Measurements from ENCODE around the gene HTR4. TPM values are rescaled to one million over a fixed set of nuclear protein-coding genes. Genes with fewer than 3 reads are reported as not detected.

Gene HTR4
- total RNA-seq, 1 experiment from 2014 or later, result not detected

DNA sequence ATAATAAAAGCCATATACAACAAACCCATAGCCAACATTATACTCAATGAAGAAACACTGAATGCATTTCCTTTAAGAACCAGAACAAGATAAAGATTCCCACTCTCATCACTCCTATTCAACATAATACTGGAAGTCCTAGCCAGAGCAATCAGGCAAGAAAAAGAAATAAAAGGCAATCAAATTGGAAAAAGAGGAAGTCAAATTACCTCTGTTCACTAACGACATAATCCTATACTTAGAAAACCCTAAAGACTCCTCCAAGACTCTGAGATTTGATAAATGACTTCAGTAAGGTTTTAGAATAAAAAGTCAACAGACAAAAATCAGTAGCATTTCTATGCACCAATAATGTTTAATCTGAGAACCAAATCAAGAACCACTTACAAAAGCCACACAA lies 36.6 kb upstream of the HTR4 start:
- Histone ChIP-seq H2AK5ac (ENCODE audit: insufficient read length, low read length) (no peak overlapping the region), H3K14ac (ENCODE audit: insufficient read depth, low read length) (no peak overlapping the region), H2BK120ac (ENCODE audit: low read depth, low read length, poor library complexity, severe bottlenecking) (no peak overlapping the region), H3K23me2 (ENCODE audit: insufficient read length, low read depth, low read length, poor library complexity, severe bottlenecking) (no peaks in the 10 kb centered on the region), H4K91ac (ENCODE audit: insufficient read length, low read depth, low read length) (no peak overlapping the region), H3K79me1 (ENCODE audit: insufficient read depth, low read depth, low read length, poor library complexity, severe bottlenecking) (no peaks in the 10 kb centered on the region), H4K5ac (ENCODE audit: insufficient read length, low read depth, low read length) (no peak overlapping the region), H3K18ac (ENCODE audit: insufficient read length, low read depth, low read length) (no peak overlapping the region), H3T11ph (ENCODE audit: low read length) (no peak overlapping the region), H2AFZ (ENCODE audit: low read length) (no peak overlapping the region), H3K23ac (ENCODE audit: insufficient read length, low read depth, low read length) (no peak overlapping the region), H3K9me3 (ENCODE audit: control insufficient read depth, low read depth, low read length) (no peaks in the 10 kb centered on the region), H3K4ac (ENCODE audit: low read depth, low read length) (no peak overlapping the region), H2BK5ac (ENCODE audit: insufficient read length, low read length) (no peak overlapping the region), H2BK15ac (ENCODE audit: low read depth, low read length) (no peak overlapping the region), H4K8ac (replicated peaks; ENCODE audit: insufficient read length, low read depth, low read length) (no peak overlapping the region), H3K4me2 (ENCODE audit: insufficient read depth, insufficient read length, low read length) (no peak overlapping the region), H2BK20ac (ENCODE audit: low read depth, low read length, poor library complexity, severe bottlenecking) (no peak overlapping the region), H4K20me1 (ENCODE audit: control insufficient read depth, insufficient read depth, insufficient read length) (no peaks in the 10 kb centered on the region), H3K27me3 (ENCODE audit: insufficient read depth, low read length) (no peaks in the 10 kb centered on the region; the same call in 1 of the 2 replicates), H3K56ac (ENCODE audit: insufficient read length, low read depth, low read length) (no peak overlapping the region), H3K9ac (ENCODE audit: extremely low read depth, insufficient read length, low read length) (no peak overlapping the region), H3K79me2 (ENCODE audit: insufficient read depth, low read length) (no peaks in the 10 kb centered on the region), H3K4me1 (ENCODE audit: insufficient read depth, low read length) (no peaks in the 10 kb centered on the region), H3K27ac (ENCODE audit: insufficient read length, low read depth, low read length) (no peak overlapping the region), H2BK12ac (ENCODE audit: insufficient read length, low read depth, low read length) (no peak overlapping the region)
- no peaks in the 10 kb centered on the region; the same call in 1 of the 2 replicates for H3K27me3 Mint-ChIP-seq (ENCODE audit: low read depth)
- H3K9me3 Mint-ChIP-seq, result peaks cover 19% of the 10 kb centered on the region in 2 experiments
- no peak overlapping the region for H3K27ac Mint-ChIP-seq
- H3K4me1 Mint-ChIP-seq, result no peaks in the 10 kb centered on the region; a peak in 1 of 4 replicates
- peaks cover 0 to 6% (median 0%) of the 10 kb centered on the region in 3 experiments; a peak in 2 of 7 replicates for H3K36me3 Mint-ChIP-seq (ENCODE audit: insufficient read depth in 1 of 3, low read depth in 3 of 3)
- no peak for DNase-seq
- H3K4me3 Mint-ChIP-seq, result no peak overlapping the region
- WGBS (ENCODE audit: extremely low coverage, insufficient read length, low lambda C conversion rate), result no CpG with 5 or more reads among the region's 1 CpG
- TF ChIP-seq, protein P1, sequence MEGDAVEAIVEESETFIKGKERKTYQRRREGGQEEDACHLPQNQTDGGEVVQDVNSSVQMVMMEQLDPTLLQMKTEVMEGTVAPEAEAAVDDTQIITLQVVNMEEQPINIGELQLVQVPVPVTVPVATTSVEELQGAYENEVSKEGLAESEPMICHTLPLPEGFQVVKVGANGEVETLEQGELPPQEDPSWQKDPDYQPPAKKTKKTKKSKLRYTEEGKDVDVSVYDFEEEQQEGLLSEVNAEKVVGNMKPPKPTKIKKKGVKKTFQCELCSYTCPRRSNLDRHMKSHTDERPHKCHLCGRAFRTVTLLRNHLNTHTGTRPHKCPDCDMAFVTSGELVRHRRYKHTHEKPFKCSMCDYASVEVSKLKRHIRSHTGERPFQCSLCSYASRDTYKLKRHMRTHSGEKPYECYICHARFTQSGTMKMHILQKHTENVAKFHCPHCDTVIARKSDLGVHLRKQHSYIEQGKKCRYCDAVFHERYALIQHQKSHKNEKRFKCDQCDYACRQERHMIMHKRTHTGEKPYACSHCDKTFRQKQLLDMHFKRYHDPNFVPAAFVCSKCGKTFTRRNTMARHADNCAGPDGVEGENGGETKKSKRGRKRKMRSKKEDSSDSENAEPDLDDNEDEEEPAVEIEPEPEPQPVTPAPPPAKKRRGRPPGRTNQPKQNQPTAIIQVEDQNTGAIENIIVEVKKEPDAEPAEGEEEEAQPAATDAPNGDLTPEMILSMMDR (conservative IDR thresholded peaks at IDR 0.05), result no peak
